ENCODE measurements around the gene CD4.
"Not testable (repeated sequence)": the region's sequence is repeated elsewhere in the genome, so short reads cannot be mapped to it uniquely, and the experiment has no call there.

GRCh38 chr12:6743300-6743699, 46.0 kb upstream of the CD4 start:
- TF ChIP-seq CTCF, POLR2A, POLR2AphosphoS5 (IDR thresholded peaks at IDR 0.05): not testable (repeated sequence)
